Measurements from ENCODE around the gene SPDEF.

DNA sequence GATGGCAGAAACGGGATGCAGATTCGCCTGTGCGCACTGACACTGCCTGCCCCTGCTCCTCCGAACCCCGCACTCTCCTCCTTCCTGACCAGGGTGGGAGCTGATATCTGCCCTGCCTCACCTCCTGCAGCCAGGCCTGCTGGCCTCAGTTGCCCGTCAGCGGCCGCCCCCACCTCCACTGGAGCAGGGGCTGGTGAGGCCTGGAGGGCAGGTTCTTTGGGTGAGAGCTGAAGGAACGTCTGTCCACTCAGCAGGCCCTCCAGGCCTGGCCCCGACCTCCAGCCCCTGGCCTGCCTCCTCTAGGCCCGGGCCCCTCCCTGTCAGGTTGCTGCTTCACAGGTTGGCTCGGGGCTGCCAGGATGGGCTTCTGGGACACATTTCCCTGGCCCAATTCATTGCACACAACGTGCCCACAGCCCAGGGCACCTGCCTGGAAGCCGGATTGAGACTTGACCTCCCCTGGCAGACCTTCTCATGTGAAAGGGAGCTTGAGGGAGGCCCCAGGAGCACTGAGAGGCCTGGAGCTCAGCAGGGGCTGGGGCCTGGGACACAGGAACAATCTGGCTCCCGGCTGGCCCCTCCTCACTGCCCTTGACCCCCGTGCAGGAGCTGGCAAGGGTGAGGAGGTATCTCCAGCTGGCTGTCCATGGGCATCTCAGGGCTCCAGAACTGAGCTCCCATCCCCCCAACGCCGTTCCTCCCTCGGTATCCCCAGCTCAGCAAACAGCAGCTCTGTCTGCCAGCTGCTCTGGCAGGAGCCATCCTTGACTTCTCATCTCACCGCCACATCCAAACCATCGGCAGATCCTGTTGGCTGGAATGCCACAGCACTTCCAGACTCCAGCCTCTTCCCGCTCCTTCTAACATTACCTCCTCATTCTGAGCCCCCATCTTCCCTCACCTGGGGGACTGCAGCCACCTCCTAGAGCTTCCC is 39.5 kb downstream of the SPDEF start:
- TF ChIP-seq, protein P1, sequence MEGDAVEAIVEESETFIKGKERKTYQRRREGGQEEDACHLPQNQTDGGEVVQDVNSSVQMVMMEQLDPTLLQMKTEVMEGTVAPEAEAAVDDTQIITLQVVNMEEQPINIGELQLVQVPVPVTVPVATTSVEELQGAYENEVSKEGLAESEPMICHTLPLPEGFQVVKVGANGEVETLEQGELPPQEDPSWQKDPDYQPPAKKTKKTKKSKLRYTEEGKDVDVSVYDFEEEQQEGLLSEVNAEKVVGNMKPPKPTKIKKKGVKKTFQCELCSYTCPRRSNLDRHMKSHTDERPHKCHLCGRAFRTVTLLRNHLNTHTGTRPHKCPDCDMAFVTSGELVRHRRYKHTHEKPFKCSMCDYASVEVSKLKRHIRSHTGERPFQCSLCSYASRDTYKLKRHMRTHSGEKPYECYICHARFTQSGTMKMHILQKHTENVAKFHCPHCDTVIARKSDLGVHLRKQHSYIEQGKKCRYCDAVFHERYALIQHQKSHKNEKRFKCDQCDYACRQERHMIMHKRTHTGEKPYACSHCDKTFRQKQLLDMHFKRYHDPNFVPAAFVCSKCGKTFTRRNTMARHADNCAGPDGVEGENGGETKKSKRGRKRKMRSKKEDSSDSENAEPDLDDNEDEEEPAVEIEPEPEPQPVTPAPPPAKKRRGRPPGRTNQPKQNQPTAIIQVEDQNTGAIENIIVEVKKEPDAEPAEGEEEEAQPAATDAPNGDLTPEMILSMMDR (IDR thresholded peaks at IDR 0.05), result no peak
- no peak for TF ChIP-seq POLR2A (IDR thresholded peaks at IDR 0.05)
- TF ChIP-seq EP300 (IDR thresholded peaks at IDR 0.05), result no peak
